Measurements from ENCODE around the gene TJP2.

The TJP2 gene

GRCh38 chr9:69136779-69137178 is 37.3 kb upstream of the TJP2 start:
- H3K4me3 ChIP-seq (ENCODE audit: low read depth, low read length) = no peak overlapping the region

DNA sequence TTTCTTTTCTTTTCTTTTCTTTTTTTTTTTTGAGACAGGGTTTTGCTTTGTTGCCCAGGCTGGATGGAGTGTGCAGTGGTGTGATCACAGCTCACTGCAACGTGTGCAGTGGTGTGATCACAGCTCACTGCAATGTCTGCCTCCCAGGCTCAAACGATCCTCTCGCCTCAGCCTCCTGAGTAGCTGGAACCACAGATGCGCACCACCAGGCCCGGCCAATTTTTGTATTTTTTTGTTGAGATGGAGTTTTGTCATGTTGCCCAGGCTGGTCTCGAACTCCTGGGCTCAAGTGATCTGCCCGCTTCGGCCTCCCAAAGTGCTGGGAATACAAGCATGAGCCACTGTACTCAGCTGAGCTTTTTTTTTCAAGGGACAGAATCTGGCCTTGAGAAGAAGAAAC is 36.8 kb upstream of the TJP2 start:
- TF ChIP-seq CTCF (conservative IDR thresholded peaks at IDR 0.05; ENCODE audit: low read depth, low read length) = no peak
- H3K4me3 ChIP-seq (ENCODE audit: low read depth, low read length) = no peak overlapping the region
- DNase-seq (ENCODE audit: low read depth) = no peak

More at GRCh38 chr9:69136779-69137178, 37.3 kb upstream of the TJP2 start:
- DNase-seq (ENCODE audit: low read depth) = no peak
- TF ChIP-seq CTCF (conservative IDR thresholded peaks at IDR 0.05; ENCODE audit: low read depth, low read length) = no peak

DNA sequence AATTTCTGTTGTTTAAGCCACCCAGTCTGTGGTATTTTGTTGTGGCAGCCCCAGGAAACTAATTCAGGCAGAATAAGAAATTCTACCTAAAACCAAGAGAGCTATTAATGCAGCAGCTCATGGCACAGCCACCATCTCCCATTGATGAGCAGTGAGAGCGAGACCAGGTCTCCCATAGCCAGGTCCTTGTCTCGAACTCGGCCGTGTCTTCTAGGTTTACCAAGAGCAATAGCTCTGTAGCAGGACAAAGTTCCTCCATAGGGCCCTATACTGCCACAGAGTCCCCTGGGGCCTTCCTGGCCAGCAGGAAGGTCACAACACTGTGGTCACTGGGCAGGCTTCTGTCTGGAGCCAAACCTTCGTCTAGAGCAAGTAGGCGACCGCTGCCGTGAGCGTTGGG is 34.5 kb upstream of the TJP2 start:
- no peak for TF ChIP-seq CTCF (conservative IDR thresholded peaks at IDR 0.05; ENCODE audit: low read depth, low read length)
- DNase-seq (ENCODE audit: low read depth) = no peak
- H3K4me3 ChIP-seq (ENCODE audit: low read depth, low read length) = no peak overlapping the region

DNA sequence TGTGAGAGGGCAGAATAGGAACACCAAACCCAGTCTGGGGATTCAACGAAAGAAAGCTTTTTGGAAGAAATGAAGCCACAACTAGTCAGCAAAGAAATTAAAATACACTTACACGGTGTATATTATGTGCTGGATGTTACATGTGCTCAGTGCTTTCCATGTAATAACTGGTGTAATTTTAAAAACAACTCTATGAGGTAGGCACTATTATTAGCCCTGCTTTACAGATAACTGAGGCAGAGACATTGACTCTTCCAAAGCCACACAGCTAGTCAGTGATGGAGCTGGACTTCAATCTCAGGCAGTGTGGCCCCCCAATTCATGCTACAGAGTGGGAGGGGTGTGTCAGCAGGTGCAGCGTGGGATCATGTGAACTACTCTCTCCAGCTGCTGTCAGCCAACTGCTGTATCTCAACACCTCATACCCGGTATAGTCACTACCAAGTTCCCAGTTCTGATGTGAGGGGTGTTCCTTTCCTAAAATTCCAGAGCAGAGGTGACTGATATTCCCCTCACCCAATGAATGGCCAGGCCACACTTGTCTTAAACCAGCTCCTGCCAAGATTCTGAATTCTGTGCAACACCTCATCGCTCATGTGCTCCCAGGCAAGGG is 33.8 kb upstream of the TJP2 start:
- no peak for TF ChIP-seq CTCF (conservative IDR thresholded peaks at IDR 0.05; ENCODE audit: low read depth, low read length)
- no peak overlapping the region for H3K4me3 ChIP-seq (ENCODE audit: low read depth, low read length)
- DNase-seq (ENCODE audit: low read depth) = no peak

GRCh38 chr9:69141851-69142250 is 32.2 kb upstream of the TJP2 start:
- no peak for DNase-seq (ENCODE audit: low read depth)
- TF ChIP-seq CTCF (conservative IDR thresholded peaks at IDR 0.05; ENCODE audit: low read depth, low read length) = no peak
- H3K4me3 ChIP-seq (ENCODE audit: low read depth, low read length) = no peak overlapping the region

DNA sequence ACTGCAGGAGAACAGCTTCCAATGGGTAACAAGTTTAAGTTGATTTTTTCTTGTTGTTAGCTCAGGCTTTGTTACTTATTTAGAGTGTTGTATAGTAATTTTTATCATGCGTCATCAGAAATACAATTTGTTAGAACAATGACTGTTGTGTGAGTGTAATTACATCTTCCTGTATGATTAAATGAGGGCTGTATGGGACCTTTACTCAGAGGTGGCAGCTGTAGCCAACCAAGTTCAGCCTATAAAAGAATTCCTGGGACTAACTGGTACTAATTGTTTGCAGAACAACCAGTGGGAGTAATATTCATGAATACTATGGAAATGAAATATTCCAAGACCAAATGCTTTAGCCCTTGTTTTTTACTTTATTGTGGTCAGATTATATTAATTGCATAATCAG is 30.8 kb upstream of the TJP2 start:
- DNase-seq (ENCODE audit: low read depth) = no peak
- no peak overlapping the region for H3K4me3 ChIP-seq (ENCODE audit: low read depth, low read length)
- TF ChIP-seq CTCF (conservative IDR thresholded peaks at IDR 0.05; ENCODE audit: low read depth, low read length) = no peak

GRCh38 chr9:69145144-69145715 is 28.8 kb upstream of the TJP2 start:
- no peak for TF ChIP-seq CTCF (conservative IDR thresholded peaks at IDR 0.05; ENCODE audit: low read depth, low read length)
- no peak overlapping the region for H3K4me3 ChIP-seq (ENCODE audit: low read depth, low read length)
- no peak for DNase-seq (ENCODE audit: low read depth)
